Peyer's patch (tissue), 4 donors: Measurements from ENCODE around the gene F12. TPM values are rescaled to one million over a fixed set of nuclear protein-coding genes. Genes with fewer than 3 reads are reported as not detected.
A peak's percentile ranks its signal among the peaks of the same experiment; 100 is the strongest.

Experiments
- DNase-seq, 3 donors: peaks; one replicate each; pipeline ENCODE4 v3.0.0-alpha.2; 2017 to 2019
- H3K27ac ChIP-seq, 4 donors: fragments of 200-600 bp; sonication (generic); one replicate each; pipeline ENCODE4 v1.5.1; 2016 to 2019
- H3K27me3 ChIP-seq, 2 donors: fragments of 200-600 bp; sonication (generic); one replicate each; pipeline ENCODE4 v1.5.1; 2019
- H3K36me3 ChIP-seq, 3 donors: fragments of 200-600 bp; sonication (generic); one replicate each; pipeline ENCODE4 v1.5.1; 2016 to 2019
- H3K4me1 ChIP-seq, 4 donors: fragments of 200-600 bp; sonication (generic); one replicate each; pipeline ENCODE4 v1.5.1; 2016 to 2019
- H3K4me3 ChIP-seq, 4 donors: fragments of 200-600 bp; sonication (generic); 1 replicate in 3 of 4; 2 replicates in 1 of 4; pipeline ENCODE4 v1.5.1; 2016 to 2019; ENCODE audit warnings: mild to moderate bottlenecking in 1 of 4
- H3K9me3 ChIP-seq, 4 donors: fragments of 200-600 bp; sonication (generic); one replicate each; pipeline ENCODE4 v1.5.1; 2016 to 2019; ENCODE audit warnings: mild to moderate bottlenecking in 1 of 4
- CTCF ChIP-seq, 6 experiments: fragments of 450-650 bp in 4 of 6; fragments of 200-600 bp in 2 of 6; sonication (generic) in 1 of 6; IDR thresholded peaks; one replicate each; pipeline ENCODE4 v1.5.1; 2017 to 2019; ENCODE audit warnings: antibody characterized with exemption in 6 of 6, mild to moderate bottlenecking in 3 of 6, moderate library complexity in 1 of 6
- POLR2A ChIP-seq, 2 donors: fragments of 450-650 bp; IDR thresholded peaks; one replicate each; pipeline ENCODE4 v1.5.1; 2017; ENCODE audit warnings: antibody characterized with exemption in 2 of 2, mild to moderate bottlenecking in 2 of 2, moderate library complexity in 2 of 2
- total RNA-seq, 4 donors: library from RNA; depleted of rRNA; stranded (reverse); fragments of >200 nt; gene quantifications; one replicate each; pipeline ENCODE4 v1.1.0, GENCODE V29; 2016

The F12 gene
- total RNA-seq, 4 donors from 2014 or later = 1.7 to 22.2 (median 7.8) TPM

GRCh38 chr5:177452688-177453638 is 43.6 kb upstream of the F12 start:
- Histone ChIP-seq H3K9me3 (no peaks in the 10 kb centered on the region), H3K4me1 (peaks cover 3 to 26% (median 11%) of the 10 kb centered on the region in 4 donors), H3K27ac (peak overlapping the region in 1 of 4 donors; percentile 92), H3K4me3 (no peak overlapping the region), H3K27me3 (no peaks in the 10 kb centered on the region), H3K36me3 (no peaks in the 10 kb centered on the region)
- TF ChIP-seq CTCF (IDR thresholded peaks at IDR 0.05) (no peak), POLR2A (IDR thresholded peaks at IDR 0.05) (no peak)
- no peak for DNase-seq

GRCh38 chr5:177450667-177451424 is 41.5 kb upstream of the F12 start:
- H3K9me3 ChIP-seq = no peaks in the 10 kb centered on the region
- H3K4me1 ChIP-seq = peaks cover 4 to 37% (median 23%) of the 10 kb centered on the region in 4 donors
- DNase-seq = no peak
- no peak overlapping the region for H3K27ac ChIP-seq
- H3K36me3 ChIP-seq = no peaks in the 10 kb centered on the region
- no peaks in the 10 kb centered on the region for H3K27me3 ChIP-seq
- TF ChIP-seq CTCF (IDR thresholded peaks at IDR 0.05) (no peak), POLR2A (IDR thresholded peaks at IDR 0.05) (no peak)
- no peak overlapping the region for H3K4me3 ChIP-seq

GRCh38 chr5:177449140-177450061 is 40.0 kb upstream of the F12 start:
- Histone ChIP-seq H3K4me3 (no peak overlapping the region), H3K27ac (no peak overlapping the region), H3K9me3 (no peaks in the 10 kb centered on the region), H3K4me1 (peaks cover 4 to 33% (median 24%) of the 10 kb centered on the region in 4 donors), H3K36me3 (no peaks in the 10 kb centered on the region), H3K27me3 (no peaks in the 10 kb centered on the region)
- no peak for DNase-seq
- no peak for TF ChIP-seq CTCF (IDR thresholded peaks at IDR 0.05)
- no peak for TF ChIP-seq POLR2A (IDR thresholded peaks at IDR 0.05)

GRCh38 chr5:177448244-177448950 is 39.0 kb upstream of the F12 start:
- H3K4me3 ChIP-seq = no peak overlapping the region
- H3K36me3 ChIP-seq = no peaks in the 10 kb centered on the region
- no peak for DNase-seq
- no peak overlapping the region for H3K27ac ChIP-seq
- no peaks in the 10 kb centered on the region for H3K9me3 ChIP-seq
- no peaks in the 10 kb centered on the region for H3K27me3 ChIP-seq
- no peak for TF ChIP-seq POLR2A (IDR thresholded peaks at IDR 0.05)
- no peak for TF ChIP-seq CTCF (IDR thresholded peaks at IDR 0.05)
- H3K4me1 ChIP-seq = peaks cover 4 to 24% (median 18%) of the 10 kb centered on the region in 4 donors
